ENCODE results near the gene RHOA. TPM values are rescaled to one million over a fixed set of nuclear protein-coding genes. Genes with fewer than 3 reads are reported as not detected.

Gene RHOA
- total RNA-seq, 3 donors from 2014 or later (not counting 1 experiment from before 2014, with no cell fraction given) = 342 to 372 (median 370) TPM

DNA sequence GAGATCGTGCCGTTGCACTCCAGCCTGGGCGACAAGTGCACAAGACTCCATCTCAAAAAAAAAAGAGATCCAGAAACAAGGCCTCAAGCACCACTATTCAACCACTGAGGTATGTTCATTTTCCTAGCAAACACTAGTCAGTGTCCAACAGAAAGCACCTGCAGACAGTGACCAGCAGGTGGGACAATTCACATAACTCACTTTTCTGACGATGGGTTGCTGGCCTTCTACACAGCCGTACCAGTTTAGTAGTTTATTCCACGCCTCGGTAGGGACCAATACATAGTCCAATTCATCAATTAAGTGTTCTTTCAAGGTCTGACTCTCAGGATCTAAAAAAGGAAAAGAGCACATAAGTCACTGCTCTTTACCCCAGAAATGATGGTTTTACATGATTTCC is 84.3 kb downstream of the RHOA start:
- WGBS (ENCODE audit: insufficient coverage) = 96% methylated on average over 7 of the region's 7 CpGs
- peaks cover 64% of the 10 kb centered on the region for H3K36me3 ChIP-seq (ENCODE audit: control insufficient read depth, insufficient read depth, low read length)
- H3K4me1 ChIP-seq (ENCODE audit: control insufficient read depth, insufficient read depth, low read length) = no peaks in the 10 kb centered on the region
- H3K4me3 ChIP-seq (ENCODE audit: low read length) = no peak overlapping the region
- no peak overlapping the region for H3K27ac ChIP-seq (ENCODE audit: low read length)
- no peak overlapping the region for H3K27ac Mint-ChIP-seq
- no peaks in the 10 kb centered on the region for H3K9me3 Mint-ChIP-seq
- TF ChIP-seq, protein P1, sequence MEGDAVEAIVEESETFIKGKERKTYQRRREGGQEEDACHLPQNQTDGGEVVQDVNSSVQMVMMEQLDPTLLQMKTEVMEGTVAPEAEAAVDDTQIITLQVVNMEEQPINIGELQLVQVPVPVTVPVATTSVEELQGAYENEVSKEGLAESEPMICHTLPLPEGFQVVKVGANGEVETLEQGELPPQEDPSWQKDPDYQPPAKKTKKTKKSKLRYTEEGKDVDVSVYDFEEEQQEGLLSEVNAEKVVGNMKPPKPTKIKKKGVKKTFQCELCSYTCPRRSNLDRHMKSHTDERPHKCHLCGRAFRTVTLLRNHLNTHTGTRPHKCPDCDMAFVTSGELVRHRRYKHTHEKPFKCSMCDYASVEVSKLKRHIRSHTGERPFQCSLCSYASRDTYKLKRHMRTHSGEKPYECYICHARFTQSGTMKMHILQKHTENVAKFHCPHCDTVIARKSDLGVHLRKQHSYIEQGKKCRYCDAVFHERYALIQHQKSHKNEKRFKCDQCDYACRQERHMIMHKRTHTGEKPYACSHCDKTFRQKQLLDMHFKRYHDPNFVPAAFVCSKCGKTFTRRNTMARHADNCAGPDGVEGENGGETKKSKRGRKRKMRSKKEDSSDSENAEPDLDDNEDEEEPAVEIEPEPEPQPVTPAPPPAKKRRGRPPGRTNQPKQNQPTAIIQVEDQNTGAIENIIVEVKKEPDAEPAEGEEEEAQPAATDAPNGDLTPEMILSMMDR (IDR thresholded peaks at IDR 0.05) = no peak
- intact Hi-C loops (cut with micrococcal nuclease) = no loop called here
- H3K27me3 ChIP-seq (ENCODE audit: control insufficient read depth, insufficient read depth, low read length) = no peaks in the 10 kb centered on the region
- ATAC-seq (no peak), DNase-seq (no peak)
- peaks cover 17% of the 10 kb centered on the region for H3K36me3 Mint-ChIP-seq
- H3K4me1 Mint-ChIP-seq = peaks cover 0 to 7% of the 10 kb centered on the region in 2 donors
- no peaks in the 10 kb centered on the region for H3K27me3 Mint-ChIP-seq (ENCODE audit: low read depth in 2 of 2)
- no peak overlapping the region for H3K4me3 Mint-ChIP-seq
- no peaks in the 10 kb centered on the region for H3K9me3 ChIP-seq (ENCODE audit: control insufficient read depth, insufficient read depth, low read length)

DNA sequence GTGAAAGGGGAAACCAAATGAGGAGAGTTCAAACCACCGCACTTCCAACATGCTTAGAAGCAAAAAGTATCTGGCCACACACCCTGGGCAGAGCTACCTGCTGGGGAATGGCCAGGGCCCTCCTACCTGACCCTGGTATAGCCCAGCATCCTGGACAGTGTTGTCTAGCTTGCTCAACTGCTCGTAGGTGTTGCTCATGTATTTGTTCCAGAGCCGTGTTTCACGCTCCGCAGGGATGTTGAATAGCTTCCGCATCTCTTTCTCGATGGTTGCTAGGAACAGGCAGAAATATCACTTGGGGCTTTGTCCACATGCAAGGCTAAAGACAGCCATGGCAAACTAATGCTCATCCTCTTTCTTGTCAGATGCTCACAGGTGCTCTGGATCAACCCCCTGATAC is 87.0 kb downstream of the RHOA start:
- H3K4me1 ChIP-seq (ENCODE audit: control insufficient read depth, insufficient read depth, low read length) = no peaks in the 10 kb centered on the region
- H3K36me3 Mint-ChIP-seq = peaks cover 24% of the 10 kb centered on the region
- peaks cover 74% of the 10 kb centered on the region for H3K36me3 ChIP-seq (ENCODE audit: control insufficient read depth, insufficient read depth, low read length)
- no peaks in the 10 kb centered on the region for H3K27me3 Mint-ChIP-seq (ENCODE audit: low read depth in 2 of 2)
- H3K27ac ChIP-seq (ENCODE audit: low read length) = no peak overlapping the region
- TF ChIP-seq, protein P1 (IDR thresholded peaks at IDR 0.05) = no peak
- intact Hi-C loops (cut with micrococcal nuclease) = no loop called here
- no peak overlapping the region for H3K4me3 ChIP-seq (ENCODE audit: low read length)
- H3K9me3 Mint-ChIP-seq = no peaks in the 10 kb centered on the region
- DNase-seq = no peak
- peak overlapping the region in 1 of 2 donors; percentile 24 for H3K27ac Mint-ChIP-seq
- no peaks in the 10 kb centered on the region for H3K9me3 ChIP-seq (ENCODE audit: control insufficient read depth, insufficient read depth, low read length)
- 97% methylated on average over 7 of the region's 7 CpGs for WGBS (ENCODE audit: insufficient coverage)
- H3K4me3 Mint-ChIP-seq = no peak overlapping the region
- H3K4me1 Mint-ChIP-seq = peaks cover 0 to 6% of the 10 kb centered on the region in 2 donors
- ATAC-seq = no peak
- no peaks in the 10 kb centered on the region for H3K27me3 ChIP-seq (ENCODE audit: control insufficient read depth, insufficient read depth, low read length)

DNA sequence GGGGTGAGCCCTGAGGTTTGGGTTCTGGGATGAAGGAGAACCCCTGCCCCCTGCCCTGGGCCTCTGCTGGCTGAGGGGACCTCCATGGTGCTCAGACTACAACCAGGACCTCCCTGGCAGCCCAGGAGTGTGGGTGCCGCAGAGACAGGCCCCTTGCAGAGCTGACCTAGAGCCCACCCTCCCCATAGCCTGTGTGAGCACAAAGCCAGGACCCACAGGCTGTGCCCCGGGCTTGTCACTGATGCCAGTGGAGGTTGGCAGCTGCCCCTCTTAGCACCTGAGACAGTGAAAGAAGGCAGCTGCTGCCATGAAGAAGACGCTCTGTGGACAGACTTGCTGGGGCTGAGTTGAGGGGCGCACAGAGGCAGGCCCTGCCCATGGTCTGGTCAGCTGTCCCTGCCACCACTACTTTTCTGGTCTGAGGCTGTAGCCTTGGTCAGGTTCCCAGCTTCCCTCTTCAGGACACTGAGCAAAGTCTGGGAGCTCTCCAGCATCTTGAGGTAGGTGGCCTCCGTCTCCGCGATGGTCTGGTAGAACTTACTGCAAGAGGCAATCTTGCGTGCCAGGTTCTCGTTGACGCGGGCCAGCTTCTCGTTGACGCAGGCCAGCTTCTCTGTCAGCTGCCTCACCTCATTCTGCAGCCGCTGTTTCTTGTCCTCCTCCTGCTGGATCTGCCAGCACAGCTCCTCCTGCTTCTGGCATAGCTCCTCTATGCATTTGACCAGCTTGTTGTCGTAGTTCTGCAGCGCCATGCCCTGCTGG is 94.9 kb downstream of the RHOA start:
- DNase-seq (no peak), ATAC-seq (no peak)
- Histone ChIP-seq H3K4me3 (ENCODE audit: low read length) (no peak overlapping the region), H3K36me3 (ENCODE audit: control insufficient read depth, insufficient read depth, low read length) (peaks cover 60% of the 10 kb centered on the region), H3K27ac (ENCODE audit: low read length) (no peak overlapping the region), H3K27me3 (ENCODE audit: control insufficient read depth, insufficient read depth, low read length) (no peaks in the 10 kb centered on the region), H3K9me3 (ENCODE audit: control insufficient read depth, insufficient read depth, low read length) (no peaks in the 10 kb centered on the region), H3K4me1 (ENCODE audit: control insufficient read depth, insufficient read depth, low read length) (no peaks in the 10 kb centered on the region)
- Mint-ChIP-seq H3K4me3 (no peak overlapping the region), H3K4me1 (peaks cover 0 to under 1% of the 10 kb centered on the region in 2 donors), H3K9me3 (no peaks in the 10 kb centered on the region), H3K27me3 (ENCODE audit: low read depth in 2 of 2) (no peaks in the 10 kb centered on the region), H3K36me3 (peaks cover 6% of the 10 kb centered on the region), H3K27ac (no peak overlapping the region)
- TF ChIP-seq, protein P1 (IDR thresholded peaks at IDR 0.05) = no peak
- intact Hi-C loops (cut with micrococcal nuclease) = no loop called here
- over 99% methylated on average over 15 of the region's 16 CpGs for WGBS (ENCODE audit: insufficient coverage)
